HUES6 (cell line): ENCODE measurements around the gene TRAPPC5.

Experiments used
- H3K27ac ChIP-seq: 2 replicates; pipeline ENCODE4 v1.7.0; 2013; ENCODE audit warnings: low read depth, mild to moderate bottlenecking, low read length, inconsistent platforms
- H3K27me3 ChIP-seq: 2 replicates; pipeline ENCODE4 v1.6.1; 2013; ENCODE audit warnings: low read length; ENCODE audit not compliant: control insufficient read depth, insufficient read depth
- H3K36me3 ChIP-seq: 2 replicates; pipeline ENCODE4 v1.6.1; 2013; ENCODE audit warnings: low read length; ENCODE audit not compliant: control insufficient read depth, insufficient read depth
- H3K4me1 ChIP-seq: 2 replicates; pipeline ENCODE4 v1.6.1; 2013; ENCODE audit warnings: low read length; ENCODE audit not compliant: control insufficient read depth, insufficient read depth
- H3K4me3 ChIP-seq: 2 replicates; pipeline ENCODE4 v1.5.1; 2013; ENCODE audit warnings: low read depth, low read length
- H3K9ac ChIP-seq: one replicate; pipeline ENCODE4 v1.6.1; 2013; ENCODE audit warnings: mild to moderate bottlenecking, low read length
- H3K9me3 ChIP-seq: 2 replicates; pipeline ENCODE4 v1.6.1; 2013; ENCODE audit warnings: low read depth, low read length; ENCODE audit not compliant: control insufficient read depth, insufficient read depth

TRAPPC5 gene

GRCh38 chr19:7677669-7678311 lies 2.8 kb upstream of the TRAPPC5 start:
- no peaks in the 10 kb centered on the region for H3K9me3 ChIP-seq
- peaks cover 5% of the 10 kb centered on the region for H3K36me3 ChIP-seq
- H3K9ac ChIP-seq = no peak overlapping the region
- peaks cover 62% of the 10 kb centered on the region for H3K27me3 ChIP-seq
- H3K4me1 ChIP-seq = 0 out of 2 replicates have a peak, but pooled peaks cover 4% of the 10 kb centered on the region
- no peak overlapping the region for H3K4me3 ChIP-seq
- H3K27ac ChIP-seq = no peak overlapping the region

- Histone ChIP-seq H3K27ac (no peak overlapping the region), H3K4me3 (no peak overlapping the region), H3K27me3 (peaks cover 51% of the 10 kb centered on the region), H3K9ac (no peak overlapping the region), H3K4me1 (0 out of 2 replicates have a peak, but pooled peaks cover 4% of the 10 kb centered on the region), H3K36me3 (peaks cover 10% of the 10 kb centered on the region), H3K9me3 (no peaks in the 10 kb centered on the region)
Measured at GRCh38 chr19:7678971-7679751, 1.5 kb upstream of the TRAPPC5 start.

- Histone ChIP-seq H3K9me3 (no peaks in the 10 kb centered on the region), H3K4me3 (peak overlapping the region; percentile 91), H3K27me3 (peaks cover 47% of the 10 kb centered on the region), H3K4me1 (0 out of 2 replicates have a peak, but pooled peaks cover 4% of the 10 kb centered on the region), H3K27ac (no peak overlapping the region), H3K36me3 (peaks cover 10% of the 10 kb centered on the region), H3K9ac (no peak overlapping the region)
Measured at GRCh38 chr19:7679771-7680605, 645 bp upstream of the TRAPPC5 start.

- peaks cover 10% of the 10 kb centered on the region for H3K4me1 ChIP-seq
- H3K9ac ChIP-seq = peak overlapping the region; percentile 76
- peaks cover 10% of the 10 kb centered on the region for H3K36me3 ChIP-seq
- no peaks in the 10 kb centered on the region for H3K9me3 ChIP-seq
- H3K4me3 ChIP-seq = peak overlapping the region; percentile 91
- H3K27me3 ChIP-seq = peaks cover 33% of the 10 kb centered on the region
- no peak overlapping the region for H3K27ac ChIP-seq
Measured at GRCh38 chr19:7681340-7682174, 924 bp downstream of the TRAPPC5 start.

- Histone ChIP-seq H3K4me1 (peaks cover 10% of the 10 kb centered on the region), H3K27ac (no peak overlapping the region), H3K36me3 (peaks cover 10% of the 10 kb centered on the region), H3K9me3 (no peaks in the 10 kb centered on the region), H3K4me3 (peak overlapping the region; percentile 91), H3K27me3 (peaks cover 26% of the 10 kb centered on the region), H3K9ac (no peak overlapping the region)
Measured at GRCh38 chr19:7682175-7682855, 1.7 kb downstream of the TRAPPC5 start.

GRCh38 chr19:7685546-7686445 lies 5.2 kb downstream of the TRAPPC5 start:
- Histone ChIP-seq H3K9me3 (peaks cover 2% of the 10 kb centered on the region; the same call in 1 of the 2 replicates), H3K27ac (no peak overlapping the region), H3K4me3 (peak overlapping the region; percentile 33), H3K4me1 (peaks cover 6% of the 10 kb centered on the region), H3K9ac (peak overlapping the region; percentile 33), H3K36me3 (peaks cover 10% of the 10 kb centered on the region), H3K27me3 (peaks cover 3% of the 10 kb centered on the region; the same call in 1 of the 2 replicates)

- H3K9ac ChIP-seq = no peak overlapping the region
- no peak overlapping the region for H3K4me3 ChIP-seq
- no peak overlapping the region for H3K27ac ChIP-seq
- H3K36me3 ChIP-seq = peaks cover 10% of the 10 kb centered on the region
- peaks cover 6% of the 10 kb centered on the region for H3K4me1 ChIP-seq
- peaks cover 13% of the 10 kb centered on the region; the same call in 1 of the 2 replicates for H3K27me3 ChIP-seq
- H3K9me3 ChIP-seq = peaks cover 8% of the 10 kb centered on the region; the same call in 1 of the 2 replicates
Measured at GRCh38 chr19:7687177-7687576, 6.5 kb downstream of the TRAPPC5 start.

GRCh38 chr19:7689165-7689564 lies 8.5 kb downstream of the TRAPPC5 start:
- peaks cover 25% of the 10 kb centered on the region; the same call in 1 of the 2 replicates for H3K27me3 ChIP-seq
- no peak overlapping the region for H3K27ac ChIP-seq
- H3K9ac ChIP-seq = no peak overlapping the region
- H3K9me3 ChIP-seq = peaks cover 8% of the 10 kb centered on the region; the same call in 1 of the 2 replicates
- H3K4me3 ChIP-seq = no peak overlapping the region
- H3K4me1 ChIP-seq = peaks cover 6% of the 10 kb centered on the region
- H3K36me3 ChIP-seq = no peaks in the 10 kb centered on the region

- peaks cover 36% of the 10 kb centered on the region; the same call in 1 of the 2 replicates for H3K27me3 ChIP-seq
- H3K36me3 ChIP-seq = no peaks in the 10 kb centered on the region
- H3K27ac ChIP-seq = no peak overlapping the region
- H3K4me3 ChIP-seq = no peak overlapping the region
- H3K9me3 ChIP-seq = peaks cover 8% of the 10 kb centered on the region; the same call in 1 of the 2 replicates
- no peaks in the 10 kb centered on the region for H3K4me1 ChIP-seq
- H3K9ac ChIP-seq = no peak overlapping the region
Measured at GRCh38 chr19:7690779-7691258, 10.2 kb downstream of the TRAPPC5 start.
